OCI-M2 (cell line): ENCODE data around the gene GAREM1.

Experiments used
- DNase-seq: peaks from one replicate; lab custom pipeline; 2025; ENCODE audit not compliant: unreplicated experiment; lab: John Stamatoyannopoulos, UW

Gene GAREM1

GRCh38 chr18:32425466-32425865 is 45.2 kb downstream of the GAREM1 start:
- DNase-seq = no peak

GRCh38 chr18:32424696-32425095 is 46.0 kb downstream of the GAREM1 start:
- no peak for DNase-seq

GRCh38 chr18:32422978-32423740 is 47.5 kb downstream of the GAREM1 start:
- DNase-seq = no peak

DNA sequence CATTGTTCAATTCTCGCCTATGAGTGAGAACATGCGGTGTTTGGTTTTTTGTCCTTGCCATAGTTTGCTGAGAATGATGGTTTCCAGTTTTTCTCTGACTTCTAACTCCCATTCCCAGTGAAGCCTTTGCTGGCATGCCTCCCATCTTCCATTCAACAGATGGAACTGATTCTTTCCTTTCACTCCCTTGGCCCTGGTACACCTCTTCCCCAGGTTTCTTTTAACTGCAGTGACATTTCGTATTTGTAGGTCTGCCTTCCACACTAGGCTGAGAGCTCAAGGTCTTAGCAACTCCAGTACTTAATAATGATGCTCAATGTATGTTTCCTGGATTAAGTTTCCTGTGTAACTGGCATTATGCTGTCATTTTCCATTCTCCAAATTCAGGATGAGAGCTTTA is 48.5 kb downstream of the GAREM1 start:
- DNase-seq = no peak

DNA sequence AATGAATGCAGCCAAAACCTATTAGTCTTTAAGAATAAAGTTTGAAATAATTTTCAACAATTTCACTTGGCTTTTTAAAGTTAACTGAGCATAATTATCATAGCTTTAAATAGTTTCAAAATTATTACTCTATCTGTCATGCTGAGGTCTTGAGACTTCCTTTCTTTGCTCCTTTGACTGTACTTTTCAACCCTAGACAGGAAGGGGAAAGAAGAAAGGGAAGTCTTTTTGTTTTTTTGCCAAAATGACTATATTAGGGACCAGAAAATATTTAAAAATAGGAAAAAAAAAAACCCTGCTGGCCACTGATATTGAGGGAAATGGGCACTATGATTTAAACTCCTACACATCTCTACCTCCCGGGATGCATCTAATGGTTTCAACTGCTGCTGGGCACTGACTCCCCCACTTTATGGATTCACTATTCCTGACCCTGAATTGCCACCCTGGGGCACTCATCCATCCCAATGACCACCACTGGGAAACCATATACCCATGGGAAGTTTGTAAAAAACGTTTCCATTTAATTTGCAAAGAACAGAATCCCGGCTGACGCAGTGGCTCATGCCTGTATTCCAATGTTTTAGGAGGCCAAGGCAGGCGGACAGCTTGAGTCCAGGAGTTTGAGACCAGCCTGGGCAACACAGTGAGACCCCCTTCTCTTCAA is 50.5 kb downstream of the GAREM1 start:
- no peak for DNase-seq

GRCh38 chr18:32418148-32418547 is 52.5 kb downstream of the GAREM1 start:
- no peak for DNase-seq

DNA sequence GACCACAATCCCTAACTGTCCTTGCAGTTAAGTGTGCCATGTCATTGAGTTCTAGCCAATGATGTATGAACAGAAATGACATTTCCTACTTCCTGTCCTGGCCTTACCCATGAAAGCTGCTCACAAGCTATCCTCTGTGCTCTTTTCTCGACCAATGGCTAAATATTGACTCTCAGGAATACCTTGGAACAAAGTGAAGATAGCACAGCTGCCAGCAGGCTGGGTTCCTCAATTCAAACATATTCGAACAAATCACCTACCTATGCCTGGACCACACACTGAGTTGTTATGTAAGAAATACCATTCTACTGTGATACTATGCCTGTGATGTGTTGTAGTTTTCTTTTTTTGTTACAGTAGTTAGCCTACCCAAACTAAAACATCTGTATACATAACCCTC is 65.1 kb downstream of the GAREM1 start:
- no peak for DNase-seq

DNA sequence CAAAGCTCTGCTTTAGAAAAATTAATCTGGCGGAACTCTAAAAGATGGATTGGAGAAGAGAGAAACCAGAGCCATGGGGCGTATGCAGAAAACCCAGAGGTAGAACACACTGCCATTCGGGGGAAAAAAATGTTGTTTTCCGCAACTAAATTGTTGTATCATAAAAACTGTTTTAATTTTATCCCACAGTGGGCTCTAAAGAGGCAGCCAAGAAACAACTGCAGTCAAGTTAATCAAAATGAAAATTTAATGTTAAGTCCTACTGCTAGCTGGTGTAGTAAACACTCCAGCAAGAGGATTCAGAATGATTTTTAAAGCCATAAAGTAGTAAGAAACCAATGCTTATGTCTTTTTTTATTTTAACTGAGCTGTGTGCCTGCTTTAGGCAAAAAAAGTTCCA is 69.1 kb downstream of the GAREM1 start:
- DNase-seq = no peak

GRCh38 chr18:32393407-32393806 is 77.3 kb downstream of the GAREM1 start:
- DNase-seq = no peak

GRCh38 chr18:32391126-32391525 is 79.6 kb downstream of the GAREM1 start:
- no peak for DNase-seq

GRCh38 chr18:32389858-32390257 is 80.8 kb downstream of the GAREM1 start:
- no peak for DNase-seq

GRCh38 chr18:32389191-32389590 is 81.5 kb downstream of the GAREM1 start:
- no peak for DNase-seq

- no peak for DNase-seq
Observed at GRCh38 chr18:32386471-32386870, 84.2 kb downstream of the GAREM1 start.

GRCh38 chr18:32383050-32383819 is 87.4 kb downstream of the GAREM1 start:
- DNase-seq = no peak

DNA sequence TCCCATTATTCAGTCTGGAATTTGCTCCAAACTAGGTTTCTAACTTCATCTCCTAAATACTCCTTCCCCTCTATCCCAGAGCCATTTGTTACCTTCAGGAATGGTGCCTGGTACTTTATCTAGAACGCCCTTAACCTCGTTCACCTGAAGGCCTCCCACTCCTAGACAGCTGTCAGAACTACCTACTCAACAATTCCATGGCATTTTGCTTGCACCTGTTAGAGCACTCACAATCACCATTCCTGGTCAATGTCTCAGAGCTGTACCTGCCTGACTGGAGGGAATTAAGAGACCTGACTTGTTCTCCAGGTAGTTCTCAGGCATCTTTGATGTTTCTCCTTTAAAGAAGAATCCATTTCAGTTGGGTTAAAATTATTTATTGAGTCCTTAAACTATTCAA is 88.9 kb downstream of the GAREM1 start:
- DNase-seq = no peak

GRCh38 chr18:32380559-32380958 is 90.1 kb downstream of the GAREM1 start:
- DNase-seq = no peak

DNA sequence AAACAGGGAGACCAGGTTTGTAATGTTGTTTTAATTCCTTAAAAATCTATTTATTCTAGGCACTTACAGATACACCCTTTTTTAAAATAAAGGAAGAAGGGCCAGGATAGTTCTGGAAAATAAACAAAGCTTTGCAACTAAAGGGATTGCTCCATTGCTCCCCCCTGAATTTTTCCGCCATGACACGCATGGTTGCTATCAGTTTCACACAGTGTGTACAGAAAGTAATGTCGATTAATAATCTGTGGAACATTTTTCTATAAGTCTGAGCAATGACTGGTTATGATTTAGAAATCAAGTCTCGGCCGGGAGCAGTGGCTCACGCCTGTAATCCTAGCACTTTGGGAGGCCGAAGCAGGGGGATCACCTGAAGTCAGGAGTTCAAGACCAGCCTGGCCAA is 90.8 kb downstream of the GAREM1 start:
- no peak for DNase-seq

- DNase-seq = no peak
Observed at GRCh38 chr18:32378705-32379104, 92.0 kb downstream of the GAREM1 start.

DNA sequence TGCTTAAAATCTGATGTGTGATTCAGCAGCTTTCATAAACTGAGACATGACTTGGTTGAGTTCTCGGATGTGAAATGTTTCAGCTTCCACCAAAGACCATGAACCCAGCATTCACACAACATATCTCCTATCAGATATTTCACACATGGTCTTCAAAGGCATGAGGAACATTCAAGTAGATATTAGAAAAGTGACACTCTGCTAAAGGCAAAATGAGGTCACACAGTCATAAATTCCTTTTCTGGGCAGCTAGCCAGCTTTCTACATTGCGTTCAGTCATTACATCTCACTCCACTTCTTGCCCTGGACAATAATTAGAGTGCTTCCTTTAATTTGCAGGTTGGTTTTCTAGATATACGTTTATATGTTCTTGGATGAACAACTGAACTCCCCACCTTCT is 96.7 kb downstream of the GAREM1 start:
- no peak for DNase-seq

DNA sequence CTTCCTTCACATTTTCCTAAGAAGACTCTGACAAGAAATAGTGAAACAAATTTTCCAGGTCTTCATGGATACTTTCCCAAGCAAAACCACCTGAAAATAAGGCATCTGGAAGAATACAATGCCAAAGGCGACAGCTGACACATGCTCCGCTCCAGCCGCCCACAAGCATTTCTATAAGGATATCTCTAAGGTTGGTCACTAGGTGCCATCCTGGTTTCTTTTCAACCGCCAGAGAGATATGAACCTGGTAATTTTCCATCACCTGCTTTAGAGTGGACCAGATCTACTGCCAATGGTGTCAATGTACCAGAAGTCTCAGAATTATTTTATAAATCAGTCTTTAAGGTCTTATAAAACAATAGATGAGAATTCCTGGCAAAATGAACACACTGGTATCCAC is 97.2 kb downstream of the GAREM1 start:
- no peak for DNase-seq

GRCh38 chr18:32372381-32373061 is 98.2 kb downstream of the GAREM1 start:
- DNase-seq = no peak

GRCh38 chr18:32372047-32372380 is 98.7 kb downstream of the GAREM1 start:
- no peak for DNase-seq
